BJ (cell line): ENCODE measurements around the gene ITCH. TPM values are rescaled to one million over a fixed set of nuclear protein-coding genes. Genes with fewer than 3 reads are reported as not detected.
"Not testable (repeated sequence)": the region's sequence is repeated elsewhere in the genome, so short reads cannot be mapped to it uniquely, and the experiment has no call there.

Source experiments
- CTCF ChIA-PET: fragments of 350-600 bp; formaldehyde crosslinking; extraction: SDS; loops from one replicate; lab custom pipeline; 2021; ENCODE audit warnings: antibody characterized with exemption, inconsistent platforms; lab: Yijun Ruan, JAX
- POLR2A ChIA-PET: fragments of 300-600 bp; sonication (Branson Sonifier 250); formaldehyde crosslinking; extraction: SDS; loops from one replicate; lab custom pipeline; 2021; ENCODE audit warnings: antibody characterized with exemption; lab: Charles Lee
- DNase-seq: peaks from one replicate; pipeline ENCODE4 v3.0.0-alpha.2; 2011; ENCODE audit warnings: low read depth
- H3K27me3 ChIP-seq: 2 replicates; pipeline ENCODE4 v1.6.0; 2011; ENCODE audit warnings: low read length; ENCODE audit not compliant: control insufficient read depth, insufficient read depth
- H3K36me3 ChIP-seq: 2 replicates; pipeline ENCODE4 v1.5.1; 2011; ENCODE audit warnings: low read length; ENCODE audit not compliant: control insufficient read depth, insufficient read depth
- H3K4me3 ChIP-seq: 2 replicates; pipeline ENCODE4 v1.5.1; 2011; ENCODE audit warnings: low read depth, mild to moderate bottlenecking, control low read depth, low read length
- CTCF ChIP-seq: IDR thresholded peaks from 2 replicates; pipeline ENCODE4 v1.5.1; 2011; ENCODE audit warnings: low read depth, mild to moderate bottlenecking, control low read depth, inconsistent platforms, low read length, moderate library complexity; ENCODE audit not compliant: insufficient read depth
- polyA plus RNA-seq: library from polyadenylated mRNA; depleted of rRNA; stranded (reverse); fragments of >200 nt; gene quantifications from 2 replicates; pipeline ENCODE4 v1.2.3, GENCODE V29; 2011

ITCH gene
- polyA plus RNA-seq, 1 experiment = 7.8 TPM

- DNase-seq = no peak
- POLR2A ChIA-PET = no interaction called here
- TF ChIP-seq CTCF = no peak
- Histone ChIP-seq H3K4me3 (no peak overlapping the region), H3K36me3 (peaks cover 4% of the 10 kb centered on the region), H3K27me3 (no peaks in the 10 kb centered on the region)
- CTCF ChIA-PET = interaction anchor here (0.5 to 1.4 kb wide), 3 partner anchors 10 to 63 kb away, joined by 4 to 5 read pairs (median 4); no protein-coding TSS in a partner anchor
Measured at GRCh38 chr20:34375977-34376430, 12.9 kb downstream of the ITCH start.

- DNase-seq = no peak
- CTCF ChIA-PET = interaction anchor here (1.0 kb wide), 1 partner anchor 9 kb away, joined by 4 read pairs; no protein-coding TSS in a partner anchor
- Histone ChIP-seq H3K36me3 (peaks cover 4% of the 10 kb centered on the region), H3K27me3 (no peaks in the 10 kb centered on the region), H3K4me3 (no peak overlapping the region)
- POLR2A ChIA-PET = no interaction called here
- TF ChIP-seq CTCF = no peak
Measured at GRCh38 chr20:34377072-34377847, 14.2 kb downstream of the ITCH start.

GRCh38 chr20:34382174-34382573 lies 19.1 kb downstream of the ITCH start:
- no peak for TF ChIP-seq CTCF
- no peaks in the 10 kb centered on the region for H3K27me3 ChIP-seq
- ChIA-PET POLR2A (no interaction called here), CTCF (interaction anchor here (0.6 to 1.3 kb wide), 2 partner anchors 69 to 250 kb away, joined by 3 to 4 read pairs; no protein-coding TSS in a partner anchor)
- no peaks in the 10 kb centered on the region for H3K36me3 ChIP-seq
- DNase-seq = no peak
- H3K4me3 ChIP-seq = no peak overlapping the region

GRCh38 chr20:34382877-34383455 lies 19.9 kb downstream of the ITCH start:
- POLR2A ChIA-PET, H3K36me3 ChIP-seq, H3K4me3 ChIP-seq, H3K27me3 ChIP-seq, DNase-seq: not testable (repeated sequence)
- CTCF ChIA-PET = interaction anchor here (0.6 to 1.3 kb wide), 2 partner anchors 70 to 249 kb away, joined by 3 to 4 read pairs; no protein-coding TSS in a partner anchor

- no peaks in the 10 kb centered on the region for H3K27me3 ChIP-seq
- ChIA-PET POLR2A (no interaction called here), CTCF (interaction anchor here (0.9 to 2.1 kb wide), 2 partner anchors 9 to 73 kb away, joined by 3 to 4 read pairs; no protein-coding TSS in a partner anchor)
- 0 out of 2 replicates have a peak, but pooled peaks cover 1% of the 10 kb centered on the region for H3K36me3 ChIP-seq
- TF ChIP-seq CTCF = no peak
- no peak overlapping the region for H3K4me3 ChIP-seq
- DNase-seq = no peak
Measured at GRCh38 chr20:34385464-34385863, 22.4 kb downstream of the ITCH start.
